K562 (cell line): ENCODE data around the gene MLX. TPM values are rescaled to one million over a fixed set of nuclear protein-coding genes. Genes with fewer than 3 reads are reported as not detected.
A peak's percentile ranks its signal among the peaks of the same experiment; 100 is the strongest.

ENCODE experiments used
- RCOR1 ChIP-seq, 2 experiments: IDR thresholded peaks; 2 replicates each; pipeline ENCODE4 v1.6.1; 2012; ENCODE audit warnings: low read depth in 2 of 2, low read length in 2 of 2, borderline replicate concordance in 1 of 2, improper control_type of control experiment in 1 of 2
- SRF ChIP-seq, 2 experiments: fragments of 250-450, 450-650 bp in 1 of 2; sonication (Bioruptor Pico) in 1 of 2; sonication (generic) in 1 of 2; formaldehyde crosslinking; IDR thresholded peaks; 2 replicates each; pipeline versions ENCODE4 v1.5.0 to v1.5.1; 2020 to 2022; ENCODE audit warnings: mild to moderate bottlenecking in 1 of 2, missing genetic modification reagents in 1 of 2
- YY1 ChIP-seq, 3 experiments: IDR thresholded peaks; 2 replicates each; pipeline ENCODE4 v1.6.1; 2011; ENCODE audit warnings: low read length in 2 of 3, mild to moderate bottlenecking in 2 of 3, moderate library complexity in 2 of 3, borderline replicate concordance in 1 of 3, control low read depth in 1 of 3, low read depth in 1 of 3; ENCODE audit not compliant: insufficient read depth in 3 of 3, insufficient replicate concordance in 2 of 3, control insufficient read depth in 1 of 3, insufficient read length in 1 of 3; ENCODE audit errors: extremely low read depth in 1 of 3
- polyA plus RNA-seq, 8 experiments: library from polyadenylated mRNA; depleted of rRNA in 4 of 8; stranded (reverse) in 5 of 8; unstranded in 3 of 8; fragments of >200 nt; fragmentation: Nextera tagmentation in 2 of 8; fragmentation: Illumina TruSeq in 1 of 8; extraction: Ambion mirVana in 2 of 8; extraction: Trizol in 1 of 8; gene quantifications; 2 replicates each; pipeline versions ENCODE4 v1.2.1 to v1.2.3, GENCODE V29; 2011 to 2014; ENCODE audit warnings: inconsistent platforms in 1 of 8, missing spikeins in 1 of 8
- total RNA-seq, 7 experiments: library from RNA; depleted of rRNA in 6 of 7; stranded (reverse); fragments of >200 nt in 6 of 7; fragmentation: Illumina TruSeq in 2 of 7; extraction: Trizol in 2 of 7; gene quantifications; 2 replicates each; pipeline versions ENCODE4 v1.2.1 to v1.2.3, GENCODE V29; 2011 to 2021; ENCODE audit warnings: low replicate concordance in 1 of 7
- TF ChIP-seq, protein P1 (sequence below), 2 experiments: fragments of 450-650 bp; IDR thresholded peaks; 2 replicates each; pipeline ENCODE4 v1.6.1; 2016
- TF ChIP-seq, protein P2 (sequence below): fragments of 450-650 bp; IDR thresholded peaks from 2 replicates; pipeline ENCODE4 v1.6.1; 2018; ENCODE audit not compliant: partially characterized antibody
- TF ChIP-seq, protein P3 (sequence below), 2 experiments: fragments of 450-650 bp; formaldehyde crosslinking in 1 of 2; IDR thresholded peaks; 2 replicates each; pipeline versions ENCODE4 v1.4.0 to v1.6.1; 2014 to 2020; ENCODE audit warnings: mild to moderate bottlenecking in 2 of 2, borderline replicate concordance in 1 of 2, low read depth in 1 of 2
- TF ChIP-seq, protein P4 (sequence below), 2 experiments: IDR thresholded peaks; 2 replicates each; pipeline ENCODE4 v1.6.1; 2011; ENCODE audit warnings: borderline replicate concordance in 1 of 2, control low read depth in 1 of 2, low read depth in 1 of 2, low read length in 1 of 2, mild to moderate bottlenecking in 1 of 2, mixed read lengths in 1 of 2, moderate library complexity in 1 of 2; ENCODE audit not compliant: insufficient read depth in 1 of 2, insufficient read length in 1 of 2, poor library complexity in 1 of 2, severe bottlenecking in 1 of 2; ENCODE audit errors: extremely low read depth in 1 of 2

MLX gene
- total and polyA plus RNA-seq, 9 of the 15 experiments (the other 6 are each of a cell fraction or from before 2014, with no cell fraction given): 42.9 to 100 (median 58.9) TPM

GRCh38 chr17:42618442-42619150 lies 51.7 kb downstream of the MLX start (continued):
- TF ChIP-seq, protein P1, sequence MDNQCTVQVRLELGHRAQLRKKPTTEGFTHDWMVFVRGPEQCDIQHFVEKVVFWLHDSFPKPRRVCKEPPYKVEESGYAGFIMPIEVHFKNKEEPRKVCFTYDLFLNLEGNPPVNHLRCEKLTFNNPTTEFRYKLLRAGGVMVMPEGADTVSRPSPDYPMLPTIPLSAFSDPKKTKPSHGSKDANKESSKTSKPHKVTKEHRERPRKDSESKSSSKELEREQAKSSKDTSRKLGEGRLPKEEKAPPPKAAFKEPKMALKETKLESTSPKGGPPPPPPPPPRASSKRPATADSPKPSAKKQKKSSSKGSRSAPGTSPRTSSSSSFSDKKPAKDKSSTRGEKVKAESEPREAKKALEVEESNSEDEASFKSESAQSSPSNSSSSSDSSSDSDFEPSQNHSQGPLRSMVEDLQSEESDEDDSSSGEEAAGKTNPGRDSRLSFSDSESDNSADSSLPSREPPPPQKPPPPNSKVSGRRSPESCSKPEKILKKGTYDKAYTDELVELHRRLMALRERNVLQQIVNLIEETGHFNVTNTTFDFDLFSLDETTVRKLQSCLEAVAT (IDR thresholded peaks at IDR 0.05): peak; percentile 66 to 90
- peak in 1 of 2 experiments; percentile 62; a peak in 1 of 4 replicates for TF ChIP-seq RCOR1 (IDR thresholded peaks at IDR 0.05; ENCODE audit: borderline replicate concordance in 1 of 2, low read depth in 2 of 2, low read length in 2 of 2)
- TF ChIP-seq, protein P2, sequence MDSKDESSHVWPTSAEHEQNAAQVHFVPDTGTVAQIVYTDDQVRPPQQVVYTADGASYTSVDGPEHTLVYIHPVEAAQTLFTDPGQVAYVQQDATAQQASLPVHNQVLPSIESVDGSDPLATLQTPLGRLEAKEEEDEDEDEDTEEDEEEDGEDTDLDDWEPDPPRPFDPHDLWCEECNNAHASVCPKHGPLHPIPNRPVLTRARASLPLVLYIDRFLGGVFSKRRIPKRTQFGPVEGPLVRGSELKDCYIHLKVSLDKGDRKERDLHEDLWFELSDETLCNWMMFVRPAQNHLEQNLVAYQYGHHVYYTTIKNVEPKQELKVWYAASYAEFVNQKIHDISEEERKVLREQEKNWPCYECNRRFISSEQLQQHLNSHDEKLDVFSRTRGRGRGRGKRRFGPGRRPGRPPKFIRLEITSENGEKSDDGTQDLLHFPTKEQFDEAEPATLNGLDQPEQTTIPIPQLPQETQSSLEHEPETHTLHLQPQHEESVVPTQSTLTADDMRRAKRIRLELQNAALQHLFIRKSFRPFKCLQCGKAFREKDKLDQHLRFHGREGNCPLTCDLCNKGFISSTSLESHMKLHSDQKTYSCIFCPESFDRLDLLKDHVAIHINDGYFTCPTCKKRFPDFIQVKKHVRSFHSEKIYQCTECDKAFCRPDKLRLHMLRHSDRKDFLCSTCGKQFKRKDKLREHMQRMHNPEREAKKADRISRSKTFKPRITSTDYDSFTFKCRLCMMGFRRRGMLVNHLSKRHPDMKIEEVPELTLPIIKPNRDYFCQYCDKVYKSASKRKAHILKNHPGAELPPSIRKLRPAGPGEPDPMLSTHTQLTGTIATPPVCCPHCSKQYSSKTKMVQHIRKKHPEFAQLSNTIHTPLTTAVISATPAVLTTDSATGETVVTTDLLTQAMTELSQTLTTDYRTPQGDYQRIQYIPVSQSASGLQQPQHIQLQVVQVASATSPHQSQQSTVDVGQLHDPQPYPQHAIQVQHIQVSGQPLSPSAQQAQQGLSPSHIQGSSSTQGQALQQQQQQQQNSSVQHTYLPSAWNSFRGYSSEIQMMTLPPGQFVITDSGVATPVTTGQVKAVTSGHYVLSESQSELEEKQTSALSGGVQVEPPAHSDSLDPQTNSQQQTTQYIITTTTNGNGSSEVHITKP: peak; percentile 81
- TF ChIP-seq, protein P3, sequence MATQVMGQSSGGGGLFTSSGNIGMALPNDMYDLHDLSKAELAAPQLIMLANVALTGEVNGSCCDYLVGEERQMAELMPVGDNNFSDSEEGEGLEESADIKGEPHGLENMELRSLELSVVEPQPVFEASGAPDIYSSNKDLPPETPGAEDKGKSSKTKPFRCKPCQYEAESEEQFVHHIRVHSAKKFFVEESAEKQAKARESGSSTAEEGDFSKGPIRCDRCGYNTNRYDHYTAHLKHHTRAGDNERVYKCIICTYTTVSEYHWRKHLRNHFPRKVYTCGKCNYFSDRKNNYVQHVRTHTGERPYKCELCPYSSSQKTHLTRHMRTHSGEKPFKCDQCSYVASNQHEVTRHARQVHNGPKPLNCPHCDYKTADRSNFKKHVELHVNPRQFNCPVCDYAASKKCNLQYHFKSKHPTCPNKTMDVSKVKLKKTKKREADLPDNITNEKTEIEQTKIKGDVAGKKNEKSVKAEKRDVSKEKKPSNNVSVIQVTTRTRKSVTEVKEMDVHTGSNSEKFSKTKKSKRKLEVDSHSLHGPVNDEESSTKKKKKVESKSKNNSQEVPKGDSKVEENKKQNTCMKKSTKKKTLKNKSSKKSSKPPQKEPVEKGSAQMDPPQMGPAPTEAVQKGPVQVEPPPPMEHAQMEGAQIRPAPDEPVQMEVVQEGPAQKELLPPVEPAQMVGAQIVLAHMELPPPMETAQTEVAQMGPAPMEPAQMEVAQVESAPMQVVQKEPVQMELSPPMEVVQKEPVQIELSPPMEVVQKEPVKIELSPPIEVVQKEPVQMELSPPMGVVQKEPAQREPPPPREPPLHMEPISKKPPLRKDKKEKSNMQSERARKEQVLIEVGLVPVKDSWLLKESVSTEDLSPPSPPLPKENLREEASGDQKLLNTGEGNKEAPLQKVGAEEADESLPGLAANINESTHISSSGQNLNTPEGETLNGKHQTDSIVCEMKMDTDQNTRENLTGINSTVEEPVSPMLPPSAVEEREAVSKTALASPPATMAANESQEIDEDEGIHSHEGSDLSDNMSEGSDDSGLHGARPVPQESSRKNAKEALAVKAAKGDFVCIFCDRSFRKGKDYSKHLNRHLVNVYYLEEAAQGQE (IDR thresholded peaks at IDR 0.05; ENCODE audit: borderline replicate concordance): peak; percentile 83; the same call in 1 of the 2 replicates
- TF ChIP-seq, protein P3 (CRISPR knock-in tag; IDR thresholded peaks at IDR 0.05; ENCODE audit: low read depth): no peak
- TF ChIP-seq, protein P4, sequence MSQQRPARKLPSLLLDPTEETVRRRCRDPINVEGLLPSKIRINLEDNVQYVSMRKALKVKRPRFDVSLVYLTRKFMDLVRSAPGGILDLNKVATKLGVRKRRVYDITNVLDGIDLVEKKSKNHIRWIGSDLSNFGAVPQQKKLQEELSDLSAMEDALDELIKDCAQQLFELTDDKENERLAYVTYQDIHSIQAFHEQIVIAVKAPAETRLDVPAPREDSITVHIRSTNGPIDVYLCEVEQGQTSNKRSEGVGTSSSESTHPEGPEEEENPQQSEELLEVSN (IDR thresholded peaks at IDR 0.05; ENCODE audit: borderline replicate concordance in 1 of 2, extremely low read depth in 1 of 2, insufficient read depth in 1 of 2, insufficient read length in 1 of 2, low read depth in 1 of 2, low read length in 1 of 2, poor library complexity in 1 of 2, severe bottlenecking in 1 of 2): peak in 1 of 2 experiments; percentile 18
- 0 out of 4 replicates have a peak, but pooled peaks of 1 of the 2 experiments have one; percentile 48 for TF ChIP-seq SRF (CRISPR knock-in tag; IDR thresholded peaks at IDR 0.05)
- TF ChIP-seq YY1 (IDR thresholded peaks at IDR 0.05; ENCODE audit: borderline replicate concordance in 1 of 3, control insufficient read depth in 1 of 3, extremely low read depth in 1 of 3, insufficient read depth in 3 of 3, insufficient read length in 1 of 3, insufficient replicate concordance in 2 of 3, low read depth in 1 of 3, low read length in 2 of 3): peak in 1 of 3 experiments; percentile 21
